OCI-LY1 (cell line): Measurements from ENCODE around the gene UBE4B.
"Not testable (repeated sequence)": the region's sequence is repeated elsewhere in the genome, so short reads cannot be mapped to it uniquely, and the experiment has no call there.

Experiments used
- H2AFZ ChIP-seq: fragments of 200-600 bp; sonication (generic), shearing (Covaris generic); 2 replicates; pipeline ENCODE4 v1.6.0; 2014; ENCODE audit warnings: antibody characterized with exemption, mild to moderate bottlenecking, low read length
- H3F3A ChIP-seq: fragments of 200-600 bp; sonication (generic), shearing (Covaris generic); 2 replicates; pipeline ENCODE4 v1.6.0; 2014; ENCODE audit warnings: mild to moderate bottlenecking, antibody characterized with exemption, low read length, moderate library complexity; ENCODE audit not compliant: insufficient read depth
- H3K27ac ChIP-seq: fragments of 200-600 bp; sonication (generic); 2 replicates; pipeline ENCODE4 v1.5.1; 2014; ENCODE audit warnings: low read length, mixed run types, mild to moderate bottlenecking, low read depth; ENCODE audit not compliant: poor library complexity, severe bottlenecking
- H3K27me3 ChIP-seq: fragments of 200-600 bp; sonication (generic); 2 replicates; pipeline ENCODE4 v1.6.0; 2014; ENCODE audit warnings: antibody characterized with exemption, mild to moderate bottlenecking, low read length, moderate library complexity; ENCODE audit not compliant: insufficient read depth
- H3K36me3 ChIP-seq: fragments of 200-600 bp; sonication (generic); 2 replicates; pipeline ENCODE4 v1.6.1; 2014; ENCODE audit warnings: mild to moderate bottlenecking, antibody characterized with exemption, low read length, moderate library complexity, mixed read lengths; ENCODE audit not compliant: insufficient read depth
- H3K4me1 ChIP-seq: fragments of 200-600 bp; sonication (generic); 2 replicates; pipeline ENCODE4 v1.5.1; 2014; ENCODE audit warnings: mild to moderate bottlenecking, low read length, moderate library complexity; ENCODE audit not compliant: insufficient read depth, severe bottlenecking
- H3K4me2 ChIP-seq: fragments of 200-600 bp; sonication (generic), shearing (Covaris generic); 2 replicates; pipeline ENCODE4 v1.6.1; 2014; ENCODE audit warnings: low read length
- H3K4me3 ChIP-seq: fragments of 200-600 bp; sonication (generic); 2 replicates; pipeline ENCODE4 v1.5.1; 2014; ENCODE audit warnings: low read length, low read depth, mild to moderate bottlenecking, mixed read lengths; ENCODE audit not compliant: poor library complexity, severe bottlenecking
- H3K79me2 ChIP-seq: fragments of 200-600 bp; shearing (Covaris generic); 2 replicates; pipeline ENCODE4 v1.6.1; 2016; ENCODE audit warnings: mixed run types, low read length, mixed read lengths; ENCODE audit not compliant: insufficient read depth
- H3K9ac ChIP-seq: fragments of 200-600 bp; sonication (generic), shearing (Covaris generic); 2 replicates; pipeline ENCODE4 v1.6.1; 2014; ENCODE audit warnings: mild to moderate bottlenecking, low read length, mixed read lengths
- H3K9me2 ChIP-seq: fragments of 200-600 bp; sonication (generic), shearing (Covaris generic); 2 replicates; pipeline ENCODE4 v1.6.1; 2014; ENCODE audit warnings: low read depth, mild to moderate bottlenecking, low read length, mixed read lengths
- H3K9me3 ChIP-seq: fragments of 200-600 bp; shearing (Covaris generic); 2 replicates; pipeline ENCODE4 v1.6.1; 2014; ENCODE audit warnings: low read length, mixed read lengths
- H4K20me1 ChIP-seq: fragments of 200-600 bp; sonication (generic), shearing (Covaris generic); 2 replicates; pipeline ENCODE4 v1.6.0; 2016; ENCODE audit warnings: mild to moderate bottlenecking, low read length; ENCODE audit not compliant: insufficient read depth
- CTCF ChIP-seq: fragments of 200-600 bp; sonication (generic), shearing (Covaris generic); IDR thresholded peaks from 2 replicates; pipeline ENCODE4 v1.5.1; 2017; ENCODE audit warnings: mild to moderate bottlenecking, antibody characterized with exemption, low read length, moderate library complexity, mixed read lengths
- EZH2 ChIP-seq: fragments of 200-600 bp; sonication (generic), shearing (Covaris generic); IDR thresholded peaks from 2 replicates; pipeline ENCODE4 v1.8.0; 2017; ENCODE audit warnings: borderline replicate concordance, mixed run types, mild to moderate bottlenecking, antibody characterized with exemption, low read length, moderate library complexity, mixed read lengths

UBE4B gene

GRCh38 chr1:10025354-10025753 is 7.4 kb upstream of the UBE4B start:
- Histone ChIP-seq H4K20me1 (no peaks in the 10 kb centered on the region), H3K9ac (no peak overlapping the region), H3K36me3 (no peaks in the 10 kb centered on the region), H3K27ac (no peak overlapping the region), H3K79me2 (no peaks in the 10 kb centered on the region), H2AFZ (no peak overlapping the region), H3K9me2 (no peaks in the 10 kb centered on the region), H3K4me1 (no peaks in the 10 kb centered on the region), H3K4me2 (no peak overlapping the region), H3K27me3 (no peaks in the 10 kb centered on the region), H3K4me3 (no peak overlapping the region), H3K9me3 (no peaks in the 10 kb centered on the region), H3F3A (no peaks in the 10 kb centered on the region)
- TF ChIP-seq EZH2, result no peak

GRCh38 chr1:10027027-10027426 is 5.7 kb upstream of the UBE4B start:
- Histone ChIP-seq H3K4me1 (peaks cover 2% of the 10 kb centered on the region), H3K4me3 (no peak overlapping the region), H3K9me3 (no peaks in the 10 kb centered on the region), H3K4me2 (no peak overlapping the region), H3K9ac (no peak overlapping the region), H2AFZ (no peak overlapping the region), H3K9me2 (no peaks in the 10 kb centered on the region), H3K79me2 (no peaks in the 10 kb centered on the region), H3K27ac (no peak overlapping the region), H3K36me3 (no peaks in the 10 kb centered on the region), H4K20me1 (no peaks in the 10 kb centered on the region), H3K27me3 (no peaks in the 10 kb centered on the region), H3F3A (no peaks in the 10 kb centered on the region)
- TF ChIP-seq EZH2, result no peak
- TF ChIP-seq CTCF, result no peak

GRCh38 chr1:10028956-10029500 is 3.7 kb upstream of the UBE4B start:
- not testable (repeated sequence) for H3K27me3 ChIP-seq, H3K27ac ChIP-seq, H3K9me3 ChIP-seq, H2AFZ ChIP-seq, H3F3A ChIP-seq, H3K9ac ChIP-seq, H3K9me2 ChIP-seq, H4K20me1 ChIP-seq, H3K36me3 ChIP-seq, H3K79me2 ChIP-seq, H3K4me2 ChIP-seq, H3K4me3 ChIP-seq
- H3K4me1 ChIP-seq, result peaks cover 12% of the 10 kb centered on the region

- Histone ChIP-seq H3K36me3 (peaks cover under 1% of the 10 kb centered on the region; the same call in 1 of the 2 replicates), H3K4me2 (no peak overlapping the region)
Measured at GRCh38 chr1:10031461-10031860, 1.3 kb upstream of the UBE4B start.

More at GRCh38 chr1:10031461-10031860, 1.3 kb upstream of the UBE4B start:
- H3K79me2 ChIP-seq, result peaks cover 28% of the 10 kb centered on the region
- H3K9me3 ChIP-seq, result no peaks in the 10 kb centered on the region
- H3K9ac ChIP-seq, result no peak overlapping the region
- no peak overlapping the region for H3K27ac ChIP-seq
- no peaks in the 10 kb centered on the region for H3K9me2 ChIP-seq
- H3K4me1 ChIP-seq, result peaks cover 25% of the 10 kb centered on the region
- H3K27me3 ChIP-seq, result no peaks in the 10 kb centered on the region
- TF ChIP-seq EZH2 (no peak), CTCF (no peak)
- no peak overlapping the region for H3K4me3 ChIP-seq
- no peaks in the 10 kb centered on the region for H3F3A ChIP-seq
- H4K20me1 ChIP-seq, result no peaks in the 10 kb centered on the region
- no peak overlapping the region for H2AFZ ChIP-seq
